Measurements from ENCODE around the gene SLC26A6.

The SLC26A6 gene

DNA sequence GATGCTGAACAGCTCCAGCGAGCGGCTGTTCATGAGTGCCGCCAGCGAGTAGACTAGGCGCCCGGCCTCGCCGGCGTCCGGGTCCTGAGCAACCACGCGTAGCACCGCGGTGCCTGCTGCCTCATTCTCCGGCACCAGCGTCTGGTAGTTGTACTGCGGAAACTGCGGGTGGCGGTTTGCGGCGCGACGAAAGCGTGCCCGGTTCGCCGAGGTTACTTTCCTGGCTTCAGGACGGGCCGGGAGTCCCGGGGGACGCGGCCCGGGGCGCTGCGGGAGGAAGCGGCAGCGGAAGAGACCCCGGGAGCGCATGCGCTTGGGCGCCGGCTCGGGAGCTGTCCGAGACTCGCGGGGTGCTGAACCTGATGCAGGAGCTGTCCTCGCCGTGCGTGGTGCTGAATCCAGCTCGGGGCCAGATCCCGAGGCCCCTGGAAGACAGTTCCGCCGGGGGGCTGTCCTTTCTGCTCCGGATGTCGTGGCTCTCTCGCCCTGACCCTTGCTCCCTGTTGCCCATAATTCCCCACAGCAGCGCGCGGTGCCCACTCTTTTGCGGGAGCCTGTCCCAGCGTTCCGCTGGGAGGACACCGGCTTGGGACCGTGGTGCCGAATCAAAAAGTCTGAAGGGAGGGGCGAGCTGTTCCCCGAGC, 26.4 kb upstream of the SLC26A6 start:
- no peak for DNase-seq (ENCODE audit: low read depth, low spot score)

DNA sequence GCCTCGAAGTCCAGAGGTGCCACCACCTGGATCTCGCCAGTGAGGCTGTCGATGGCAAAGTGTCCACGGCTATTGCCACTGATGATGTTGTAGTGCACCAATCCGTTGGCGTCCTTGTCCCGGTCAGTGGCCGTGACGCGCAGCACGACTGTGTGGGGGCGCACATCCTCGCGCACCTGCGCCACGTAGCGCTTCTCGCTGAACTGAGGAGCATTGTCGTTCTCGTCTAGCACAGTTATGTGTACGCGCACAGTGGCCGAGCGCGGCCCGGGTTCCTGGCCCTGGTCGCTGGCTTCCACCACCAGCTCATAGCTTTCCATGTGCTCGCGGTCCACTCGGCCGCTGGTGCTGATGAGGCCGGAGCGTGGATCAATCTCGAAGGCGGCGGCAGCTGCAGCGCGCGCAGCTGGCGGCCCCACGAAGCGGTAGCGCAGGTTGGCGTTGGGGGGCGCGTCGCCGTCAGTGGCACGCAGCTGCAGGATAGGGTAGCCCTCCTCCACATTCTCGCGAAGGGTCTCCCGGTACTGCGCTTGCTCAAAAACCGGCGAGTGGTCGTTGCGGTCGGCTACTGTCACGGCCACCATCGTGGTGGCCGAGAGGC, 25.6 kb upstream of the SLC26A6 start:
- no peak for DNase-seq (ENCODE audit: low read depth, low spot score)

DNA sequence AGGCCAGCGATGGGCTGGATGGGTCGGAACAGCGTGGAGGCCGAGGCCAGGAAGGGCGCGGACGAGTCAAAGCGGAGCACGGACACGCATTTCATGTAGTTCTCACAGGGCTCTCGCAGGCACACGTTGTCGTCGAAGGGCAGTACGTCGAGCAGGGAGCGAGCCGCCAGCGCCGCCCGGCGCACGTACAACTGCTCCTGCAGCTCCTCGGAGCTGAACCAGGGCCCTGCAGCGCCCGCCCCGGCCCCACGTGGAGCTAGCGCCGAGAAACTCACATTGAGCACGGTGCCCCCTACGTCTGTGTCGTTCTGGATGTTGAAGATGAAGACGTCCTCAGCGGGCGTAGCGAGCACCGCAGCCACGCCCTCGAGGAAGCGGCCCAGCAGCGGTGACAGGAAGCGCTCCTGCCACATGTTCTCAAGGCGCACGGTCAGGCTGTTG, 21.6 kb upstream of the SLC26A6 start:
- no peak for DNase-seq (ENCODE audit: low read depth, low spot score)

DNA sequence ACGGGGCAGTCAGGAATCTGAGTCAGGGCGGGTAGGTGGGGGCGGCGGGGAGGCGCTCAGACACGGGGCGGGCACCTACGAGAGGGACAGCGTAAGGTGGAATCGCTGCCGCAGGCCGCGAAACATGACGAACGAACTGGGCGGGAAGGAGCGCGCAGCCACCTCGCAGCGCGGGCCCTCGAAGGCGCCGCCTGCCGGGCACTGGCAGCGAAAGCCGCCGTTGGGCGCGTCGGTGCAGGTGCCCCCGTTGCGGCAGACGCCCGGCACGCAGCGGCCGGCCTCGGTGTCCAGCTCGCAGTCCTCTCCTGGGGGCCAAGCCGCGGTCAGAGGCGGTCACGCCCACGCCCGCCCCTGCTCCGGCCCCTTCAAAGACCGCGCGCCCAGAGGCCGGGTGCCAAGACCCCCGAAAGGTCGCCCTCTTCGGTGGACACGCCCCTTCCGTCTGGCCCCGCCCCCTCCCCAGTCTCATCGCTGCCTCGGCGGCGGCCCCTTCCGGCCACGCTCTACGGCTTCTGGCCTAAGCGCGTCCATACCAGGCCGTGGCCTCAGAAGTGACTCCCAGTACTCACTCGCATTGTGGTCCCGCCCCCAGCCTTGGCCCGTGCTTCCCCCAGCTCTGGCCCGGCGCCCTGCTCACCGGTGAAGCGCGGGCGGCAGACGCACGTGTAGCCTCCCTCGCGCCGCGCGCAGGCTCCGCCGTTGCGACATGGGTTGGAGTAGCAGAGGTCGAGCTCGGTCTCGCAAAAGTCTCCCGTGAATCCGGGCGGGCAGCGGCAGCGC, 21.0 kb upstream of the SLC26A6 start:
- no peak for DNase-seq (ENCODE audit: low read depth, low spot score)

DNA sequence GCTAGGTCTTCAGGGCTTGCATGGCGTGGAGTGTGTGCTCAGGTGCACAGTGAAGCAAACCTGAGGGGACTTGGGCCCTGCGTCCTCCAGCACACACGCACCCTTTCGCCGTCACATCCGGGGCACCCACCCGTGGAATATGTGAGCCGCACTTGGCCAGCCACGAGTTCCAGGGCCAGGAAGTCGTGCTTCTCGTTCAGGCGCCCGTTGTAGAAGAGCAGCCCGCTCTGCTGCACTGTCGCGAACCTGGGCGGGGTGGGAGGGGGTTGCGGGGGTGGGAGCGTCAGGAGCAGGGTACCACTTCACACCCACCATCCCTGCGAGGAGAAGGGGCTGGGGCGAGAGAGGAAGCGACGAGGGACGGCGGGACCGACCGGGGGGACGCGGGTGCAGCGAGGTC, 20.3 kb upstream of the SLC26A6 start:
- DNase-seq (ENCODE audit: low read depth, low spot score), result no peak

DNA sequence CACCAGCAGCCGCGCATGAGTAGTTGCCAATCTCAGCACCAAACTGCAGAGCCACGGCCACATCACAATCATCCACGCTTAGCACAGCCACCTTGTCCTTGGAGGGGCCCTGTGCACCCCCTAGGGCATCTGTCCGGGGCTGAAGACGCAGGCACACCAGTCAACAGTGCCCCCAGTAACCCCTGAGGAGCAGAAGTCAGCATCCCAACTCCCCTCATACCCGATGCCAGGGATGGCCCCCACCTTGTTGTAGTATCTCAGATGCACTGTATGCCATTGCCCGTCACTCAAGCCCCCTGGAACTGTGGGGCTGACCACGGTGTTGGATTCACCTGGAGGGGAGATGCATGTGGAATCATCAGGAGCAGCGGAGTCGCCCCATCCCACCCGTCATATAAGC, 19.8 kb upstream of the SLC26A6 start:
- no peak for DNase-seq (ENCODE audit: low read depth, low spot score)

DNA sequence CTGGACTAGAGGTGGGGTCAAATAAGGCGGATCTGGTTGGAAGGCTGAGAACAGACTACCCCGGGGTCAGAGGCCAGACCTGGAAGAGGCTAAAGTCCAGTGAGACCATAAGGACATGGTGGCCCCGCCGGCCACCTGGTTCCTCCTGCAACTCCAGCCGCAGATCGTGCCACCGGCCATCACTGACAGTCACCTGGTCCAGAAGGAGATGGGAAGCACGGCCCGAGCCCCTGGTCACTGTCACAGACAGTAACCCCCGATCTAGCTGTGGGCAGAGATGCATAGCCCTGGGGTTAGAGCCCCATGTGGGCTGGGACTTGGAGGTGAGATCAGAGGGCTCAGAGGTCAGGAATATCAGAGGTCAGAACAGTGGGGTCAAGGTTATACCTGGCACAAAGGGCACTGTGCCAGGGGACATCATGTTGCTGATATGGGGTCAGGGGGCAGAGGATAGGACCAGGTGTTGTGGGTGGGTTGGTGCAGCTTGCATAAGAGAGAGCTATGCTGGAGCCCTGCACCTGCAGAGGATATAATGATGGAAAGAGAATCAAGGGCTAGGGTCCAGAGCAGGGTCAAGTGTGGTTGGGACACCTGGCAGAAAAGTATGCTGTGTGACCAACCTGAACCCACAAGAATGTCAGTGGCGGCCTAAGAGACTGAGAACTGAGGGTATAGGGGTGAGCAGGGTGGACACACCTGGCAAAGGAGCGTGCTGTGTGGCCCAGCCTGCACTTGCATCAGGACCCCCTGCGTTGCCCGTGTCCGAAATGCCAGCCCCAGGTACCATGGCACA, 17.9 kb upstream of the SLC26A6 start:
- no peak for DNase-seq (ENCODE audit: low read depth, low spot score)

DNA sequence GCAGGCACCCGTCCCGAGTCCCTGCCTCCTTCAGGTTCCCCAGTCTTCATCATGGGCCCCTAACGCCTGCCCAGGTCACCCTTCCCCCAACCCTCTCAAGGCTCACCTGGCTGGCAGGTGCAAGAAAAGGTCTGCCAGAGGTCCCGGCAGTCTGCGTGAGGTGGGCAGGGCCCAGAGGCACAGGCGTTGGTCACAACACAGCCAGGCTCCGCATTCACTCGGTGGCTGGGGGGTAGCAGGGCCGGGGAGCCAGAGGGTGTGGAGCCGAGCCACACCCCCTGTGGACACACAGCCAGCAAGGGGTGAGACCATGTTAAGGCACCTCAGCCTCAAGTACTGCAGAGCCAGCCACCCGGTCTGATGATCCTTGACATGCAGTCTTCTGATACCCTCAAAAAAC, 16.5 kb upstream of the SLC26A6 start:
- DNase-seq (ENCODE audit: low read depth, low spot score), result no peak

DNA sequence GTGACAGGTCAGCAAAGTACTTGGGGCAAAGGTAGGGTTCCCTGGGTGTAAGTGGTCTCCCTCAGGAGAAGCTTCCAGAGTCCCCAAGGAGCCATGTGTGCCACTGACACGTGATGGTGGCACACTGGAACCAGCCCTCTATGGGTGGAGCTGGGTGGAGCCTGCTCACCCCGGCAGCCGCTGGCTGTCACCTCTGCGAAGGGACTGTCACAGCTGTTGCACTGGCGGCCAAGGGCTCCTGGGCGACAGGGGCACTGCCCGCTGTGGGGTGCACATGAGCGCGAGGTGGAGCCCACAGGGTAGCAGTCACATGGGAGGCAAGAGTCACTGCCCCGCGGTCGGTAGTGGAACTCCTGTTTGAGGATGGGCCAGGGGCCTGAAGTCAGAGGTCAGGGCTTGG, 15.5 kb upstream of the SLC26A6 start:
- DNase-seq (ENCODE audit: low read depth, low spot score), result no peak

DNA sequence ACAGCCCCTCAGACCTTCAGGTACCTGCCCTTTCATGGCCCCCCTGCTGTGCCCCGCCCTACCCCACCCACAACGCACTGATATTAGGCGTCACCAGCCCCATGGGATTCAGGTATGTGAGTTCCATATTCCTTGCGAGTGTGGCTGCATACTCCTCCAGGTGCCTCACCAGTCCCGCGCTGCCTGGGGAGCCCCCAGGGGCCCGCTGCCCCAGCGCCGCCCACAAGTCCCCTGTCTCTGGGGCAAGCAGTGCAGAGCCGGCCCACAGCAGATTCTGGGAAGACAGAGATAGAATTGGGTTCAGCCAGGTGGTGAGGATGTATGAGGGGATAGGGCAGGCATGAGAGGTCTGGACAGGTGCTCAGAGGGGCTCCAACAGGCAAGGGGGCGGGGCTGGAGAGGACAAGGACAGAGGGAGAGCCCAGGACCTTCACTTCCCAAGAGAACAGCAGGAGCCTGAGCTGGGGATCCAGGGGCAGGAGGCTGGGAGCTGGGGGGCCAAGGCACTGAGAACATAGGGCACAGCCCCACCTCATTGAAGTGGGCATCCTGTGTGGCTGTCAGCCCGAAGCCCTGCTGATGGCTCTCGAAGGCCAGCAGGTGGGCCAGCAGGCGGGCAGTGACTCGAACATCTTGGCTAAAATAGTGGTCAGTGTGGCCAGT, 13.1 kb upstream of the SLC26A6 start:
- DNase-seq (ENCODE audit: low read depth, low spot score), result no peak

DNA sequence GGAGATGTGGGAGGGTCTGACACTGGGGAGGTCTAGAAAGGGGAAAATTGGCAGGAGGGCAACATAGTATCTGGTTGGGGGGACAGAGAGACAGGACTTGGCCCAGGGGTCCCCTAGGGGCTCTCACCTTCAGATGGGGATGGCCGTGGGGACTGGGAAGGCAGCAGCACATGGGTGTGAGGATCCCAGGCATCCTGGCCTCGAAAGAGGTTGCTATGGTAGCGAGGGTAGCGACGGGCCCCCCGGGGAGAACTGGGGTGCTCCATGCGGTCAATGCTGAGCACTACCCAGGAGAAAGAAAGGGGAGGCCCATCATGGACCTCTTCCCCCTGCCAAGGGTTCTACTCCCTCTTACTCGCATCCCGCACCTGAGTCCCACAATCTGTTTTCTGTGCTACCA, 12.5 kb upstream of the SLC26A6 start:
- no peak for DNase-seq (ENCODE audit: low read depth, low spot score)

DNA sequence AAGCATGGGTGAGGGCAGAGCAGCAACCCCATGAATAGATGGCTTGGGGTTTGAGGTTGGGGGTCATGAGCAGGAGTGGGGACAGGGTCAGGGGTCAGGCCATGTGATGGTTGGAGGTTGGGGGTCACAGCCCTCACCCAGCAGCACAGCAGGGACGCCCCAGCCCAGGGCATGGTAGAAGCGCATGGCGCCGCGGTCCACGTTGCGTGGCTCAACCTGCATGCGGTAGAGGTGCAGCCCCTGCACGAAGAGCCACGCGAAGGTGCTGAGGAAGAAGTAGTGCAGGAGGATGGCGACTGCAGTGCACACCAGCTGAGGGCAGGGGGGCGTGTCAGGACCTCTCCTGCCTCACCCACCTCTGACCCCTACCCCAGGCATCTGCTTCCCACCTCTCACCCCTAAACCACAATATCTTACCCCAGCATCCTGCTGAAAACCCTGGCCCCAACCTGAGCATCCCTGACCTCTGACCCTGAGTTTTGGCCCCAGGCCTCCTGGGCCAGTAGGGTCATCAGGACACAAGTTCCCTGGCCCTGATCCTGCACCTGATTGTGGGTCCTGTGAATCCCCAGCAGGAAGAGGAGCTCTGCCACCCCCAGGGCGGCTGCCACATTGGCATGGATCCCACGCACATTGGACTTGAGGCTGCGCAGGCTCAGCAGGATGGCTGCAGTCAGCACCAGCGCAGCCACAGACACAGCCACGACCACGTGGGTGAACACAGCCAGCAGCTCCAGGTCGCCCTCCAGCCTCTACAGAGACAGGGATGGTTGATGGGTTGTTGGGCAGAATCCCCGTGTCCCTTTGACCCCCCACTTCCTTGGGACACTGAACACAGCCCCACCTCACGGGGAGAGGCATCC, 9.9 kb upstream of the SLC26A6 start:
- no peak for DNase-seq (ENCODE audit: low read depth, low spot score)

DNA sequence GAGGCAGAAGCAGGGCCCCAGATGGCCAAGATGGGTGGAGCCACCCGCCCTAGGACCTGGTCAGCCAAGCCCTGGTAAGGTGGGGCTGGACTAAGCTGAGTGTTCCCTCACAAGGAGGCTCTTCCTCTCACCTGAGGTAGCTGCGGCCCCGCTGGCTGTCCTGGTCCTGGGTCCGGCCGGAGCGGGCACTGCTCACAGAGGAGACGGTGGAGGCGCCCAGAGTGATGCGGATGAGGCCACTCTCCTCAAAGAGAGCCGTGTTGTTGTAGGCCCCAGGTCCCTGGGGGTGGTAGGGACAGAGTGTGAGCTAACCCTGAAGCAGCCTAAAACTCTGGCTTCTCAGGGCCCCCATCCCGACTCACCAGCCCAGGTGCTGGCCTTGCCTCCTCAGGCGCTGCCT, 7.3 kb upstream of the SLC26A6 start:
- DNase-seq (ENCODE audit: low read depth, low spot score), result no peak

DNA sequence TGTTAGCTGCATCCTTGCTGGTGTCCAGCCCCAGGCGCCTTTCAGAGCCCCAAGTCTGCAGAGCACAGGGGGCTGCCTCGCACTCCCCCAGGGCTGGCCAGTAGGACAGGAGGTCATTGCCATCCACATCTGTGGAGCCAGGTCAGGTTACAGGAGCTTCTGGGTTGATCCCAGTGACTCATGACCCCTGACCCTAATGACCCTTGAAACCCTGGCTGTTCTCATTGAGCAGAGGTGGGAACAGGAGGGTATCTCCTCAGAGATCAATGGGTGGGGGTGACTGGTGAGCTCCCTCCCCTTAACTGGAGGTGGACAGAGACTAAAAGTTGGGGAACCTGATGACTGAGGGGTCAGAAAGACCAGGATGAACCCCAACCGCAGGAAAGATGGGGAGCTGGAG, 6.1 kb upstream of the SLC26A6 start:
- no peak for DNase-seq (ENCODE audit: low read depth, low spot score)

DNA sequence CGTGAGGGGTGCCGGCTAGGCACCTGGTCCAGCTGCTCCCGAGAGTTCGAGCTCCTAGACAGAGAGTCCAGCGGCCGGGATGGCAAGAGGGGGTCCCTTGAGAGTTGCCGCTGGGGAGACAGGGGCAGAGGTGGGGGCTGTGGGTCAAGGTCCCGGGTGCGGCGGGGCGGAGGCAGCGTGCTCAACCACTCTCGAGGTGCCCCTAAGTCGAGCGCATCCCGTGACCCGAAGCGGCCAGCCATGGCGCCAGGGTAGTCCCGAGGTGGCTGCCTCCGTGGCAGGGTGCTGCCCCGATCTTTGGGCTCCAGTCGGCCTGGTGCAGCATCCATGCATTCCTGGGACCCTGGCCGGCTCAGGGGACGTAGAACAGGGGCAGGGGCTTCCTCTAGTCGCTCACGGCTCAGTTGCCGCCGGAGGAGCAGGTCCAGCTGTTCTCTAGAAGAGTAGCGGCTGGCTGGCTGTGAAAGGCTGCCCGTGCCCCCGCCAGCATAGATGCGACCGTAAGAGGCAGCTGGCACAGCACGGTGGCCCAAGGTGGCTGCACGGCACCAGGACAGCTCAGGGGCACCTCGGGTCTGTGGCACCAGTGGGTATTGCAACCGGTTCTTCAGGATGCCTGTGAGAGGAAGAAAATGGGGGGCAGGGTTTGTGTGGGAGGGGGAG, 4.8 kb upstream of the SLC26A6 start:
- DNase-seq (ENCODE audit: low read depth, low spot score), result no peak

DNA sequence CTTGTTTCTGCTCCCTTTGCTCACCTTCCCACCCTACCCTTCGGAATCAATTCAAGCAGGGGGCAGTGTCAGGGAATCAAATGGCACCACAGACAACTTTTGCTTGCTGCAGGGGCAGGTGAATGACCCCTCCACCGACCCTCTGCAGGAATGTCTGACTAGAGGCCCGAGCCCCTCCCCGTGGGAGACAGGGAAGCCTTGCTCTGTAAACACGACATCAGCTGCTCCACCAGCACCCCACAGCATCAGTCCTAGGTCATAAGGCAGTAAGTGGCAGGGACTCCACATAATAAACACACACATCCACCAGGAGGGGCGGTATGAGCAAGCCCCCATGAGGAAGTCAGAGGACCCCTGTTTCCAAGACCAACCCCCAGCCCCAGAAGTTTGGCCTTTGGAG, 2.0 kb upstream of the SLC26A6 start:
- no peak for DNase-seq (ENCODE audit: low read depth, low spot score)

DNA sequence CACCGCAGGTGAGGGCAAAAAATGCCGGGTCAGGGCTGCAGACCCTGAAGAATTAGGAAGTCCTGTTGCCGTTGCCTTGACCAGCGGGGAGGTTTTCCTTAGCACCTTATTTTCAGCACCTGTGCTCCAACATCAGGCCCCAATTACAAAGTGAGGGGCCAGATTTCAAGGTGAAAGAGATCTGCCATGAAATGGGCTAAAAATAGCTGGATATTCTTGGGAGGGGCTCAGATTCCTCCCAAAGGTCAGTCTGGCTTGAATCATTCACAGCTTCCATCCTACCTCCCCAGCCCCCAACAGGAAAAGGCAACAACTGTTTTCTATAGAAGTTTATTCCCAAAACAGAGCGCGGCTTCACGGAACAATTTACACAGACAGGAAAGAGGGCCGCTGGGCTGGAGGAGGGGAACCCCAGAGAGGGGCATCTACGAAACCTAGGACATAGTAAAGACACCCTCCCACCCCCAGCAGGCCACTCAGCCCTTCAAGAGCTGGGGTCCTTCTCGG, 941 bp upstream of the SLC26A6 start:
- DNase-seq (ENCODE audit: low read depth, low spot score), result no peak

DNA sequence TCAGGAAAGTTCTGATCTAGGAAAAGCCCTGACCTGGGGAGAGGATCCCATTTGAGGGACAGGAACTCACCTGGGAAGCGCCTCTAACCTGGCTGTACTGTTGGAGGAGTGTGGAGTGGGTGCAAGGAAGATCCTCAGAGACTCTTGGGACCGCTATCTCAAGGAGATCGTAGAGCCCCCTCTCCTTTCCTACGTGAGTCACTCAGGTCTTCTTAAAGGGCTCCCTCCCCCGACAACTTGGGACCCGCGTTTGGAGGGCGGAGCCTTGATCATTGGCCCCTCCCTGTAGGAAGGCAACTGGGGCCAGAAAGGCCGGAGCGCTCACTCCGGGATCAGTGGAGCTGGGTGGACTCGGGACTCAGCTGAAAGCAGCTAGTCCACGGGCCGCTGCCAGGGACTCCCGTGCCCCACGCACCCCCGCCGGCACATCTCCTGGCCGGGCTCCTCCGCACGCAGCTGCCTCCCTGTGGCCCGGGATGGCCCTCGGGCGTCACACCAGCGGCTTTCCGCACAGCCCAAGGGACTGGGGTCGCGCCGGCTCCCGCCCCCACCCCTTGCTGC, 520 bp downstream of the SLC26A6 start:
- DNase-seq (ENCODE audit: low read depth, low spot score), result no peak

DNA sequence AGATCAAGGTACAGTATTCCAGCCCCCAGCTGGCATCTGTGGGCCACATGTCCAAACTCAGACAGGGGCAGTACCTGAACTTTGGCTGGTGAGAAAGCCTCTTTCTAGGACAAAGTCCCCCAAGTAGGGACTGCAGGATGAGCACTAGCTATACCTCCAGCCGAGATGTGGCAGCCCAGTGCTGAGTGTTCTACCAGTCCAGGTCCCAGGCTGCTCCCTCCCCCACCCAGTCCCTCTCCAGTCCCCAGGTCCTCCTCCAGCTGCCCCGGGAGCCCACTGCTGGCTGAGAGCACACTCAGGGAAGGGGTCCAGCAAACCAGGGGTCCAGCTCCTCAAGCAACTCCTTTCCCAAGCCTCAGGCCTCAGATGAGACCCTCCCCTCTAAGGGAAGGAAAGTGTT, 1.5 kb downstream of the SLC26A6 start:
- no peak for DNase-seq (ENCODE audit: low read depth, low spot score)

DNA sequence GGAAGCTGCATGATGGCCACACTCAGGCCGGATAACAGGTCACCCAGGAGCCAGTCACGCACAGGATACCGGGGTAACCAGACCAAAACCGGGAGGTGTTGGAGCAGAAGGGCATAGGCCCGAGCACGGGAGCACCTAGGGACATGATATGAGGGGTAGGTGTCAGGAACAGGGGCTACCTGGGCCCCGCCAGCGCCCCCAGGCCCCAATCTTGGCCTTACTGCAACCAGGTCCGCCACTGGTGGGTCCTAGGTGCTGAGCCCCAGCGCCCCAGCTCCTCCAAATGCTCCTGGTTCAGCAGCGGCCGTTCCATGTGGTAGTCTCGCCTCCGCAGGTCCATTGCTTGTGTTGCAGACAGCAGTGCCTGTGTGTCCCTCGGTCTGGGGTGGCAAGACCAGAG, 2.0 kb downstream of the SLC26A6 start:
- no peak for DNase-seq (ENCODE audit: low read depth, low spot score)

Data from brain pericyte (primary cell).